HepG2 (cell line): ENCODE results near the gene DLX5. TPM values are rescaled to one million over a fixed set of nuclear protein-coding genes. Genes with fewer than 3 reads are reported as not detected.

Source experiments
- ATAC-seq: fragments of 200-7000 bp; cut with Tn5 transposase; 3 replicates; pipeline ENCODE4 v1.9.1; 2020; ENCODE audit warnings: mild to moderate bottlenecking, moderate library complexity
- BruUV-seq: library from RNA; stranded (reverse); fragments of 400-500 nt; replicated peaks from 2 replicates; lab custom pipeline; 2021; lab: Mats Ljungman, UMichigan
- CTCF ChIA-PET: fragments of 300-600 bp; formaldehyde crosslinking; extraction: SDS; loops from one replicate; lab custom pipeline; 2021; ENCODE audit warnings: low total read pairs, inconsistent platforms, low intra/inter-chr PET ratio; lab: Yijun Ruan, JAX
- POLR2A ChIA-PET: fragments of 350-600 bp; sonication (Branson Sonifier 250); formaldehyde crosslinking; loops from one replicate; lab custom pipeline; 2020; ENCODE audit warnings: antibody characterized with exemption, inconsistent platforms; lab: Yijun Ruan, JAX
- DNase-seq: peaks from one replicate; pipeline ENCODE4 v3.0.0-alpha.2; 2015; ENCODE audit warnings: low spot score
- FAIRE-seq: peaks from 3 replicates; lab custom pipeline; 2011; peaks lifted over from hg19 to GRCh38; lab: Jason Lieb, UNC
- H2AFZ ChIP-seq: one replicate; pipeline ENCODE4 v1.6.1; 2011; ENCODE audit warnings: low read length, inconsistent platforms
- H3K27ac ChIP-seq: fragments of 300-600 bp; 3 replicates; pipeline ENCODE4 v1.8.0; 2011; ENCODE audit warnings: mixed run types, mild to moderate bottlenecking, mixed read lengths, low read length, inconsistent platforms; ENCODE audit not compliant: insufficient read depth; ENCODE audit errors: extremely low read length
- H3K27me3 ChIP-seq, 2 experiments: fragments of 200-600 bp in 1 of 2; 2 replicates in 1 of 2; 3 replicates in 1 of 2; pipeline versions ENCODE4 v1.6.0 to v1.8.0; 2011; ENCODE audit warnings: low read length in 2 of 2, mild to moderate bottlenecking in 2 of 2, moderate library complexity in 2 of 2, inconsistent platforms in 1 of 2; ENCODE audit not compliant: insufficient read depth in 2 of 2, control insufficient read depth in 1 of 2
- H3K36me3 ChIP-seq, 2 experiments: fragments of 200-600 bp in 1 of 2; replicated peaks in 1 of 2; 2 replicates in 1 of 2; 3 replicates in 1 of 2; pipeline versions ENCODE4 v1.5.1 to v1.8.0; 2011; ENCODE audit warnings: low read length in 2 of 2, inconsistent platforms in 1 of 2; ENCODE audit not compliant: insufficient read depth in 2 of 2, control insufficient read depth in 1 of 2
- H3K4me1 ChIP-seq: 2 replicates; pipeline ENCODE4 v1.5.1; 2012; ENCODE audit warnings: low read length, inconsistent platforms; ENCODE audit not compliant: insufficient read depth
- H3K4me2 ChIP-seq: 2 replicates; pipeline ENCODE4 v1.6.0; 2011; ENCODE audit warnings: low read depth, low read length, inconsistent platforms
- H3K4me3 ChIP-seq, 3 experiments: fragments of 200-600 bp in 1 of 3; sonication (generic), shearing (Covaris generic) in 1 of 3; replicated peaks in 1 of 3; 2 replicates each; pipeline ENCODE4 v1.5.1; 2011 to 2016; ENCODE audit warnings: low read length in 3 of 3, inconsistent platforms in 2 of 3, low read depth in 2 of 3, mild to moderate bottlenecking in 2 of 3, control low read depth in 1 of 3, mixed read lengths in 1 of 3; ENCODE audit not compliant: insufficient read depth in 1 of 3
- H3K79me2 ChIP-seq: one replicate; pipeline ENCODE4 v1.6.1; 2011; ENCODE audit warnings: low read length, inconsistent platforms; ENCODE audit not compliant: insufficient read depth
- H3K9ac ChIP-seq: 2 replicates; pipeline ENCODE4 v1.6.0; 2011; ENCODE audit warnings: mild to moderate bottlenecking, low read depth, low read length, inconsistent platforms; ENCODE audit not compliant: insufficient read depth
- H3K9me3 ChIP-seq: 2 replicates; pipeline ENCODE4 v1.5.1; 2012; ENCODE audit warnings: mild to moderate bottlenecking, low read length
- H4K20me1 ChIP-seq: 2 replicates; pipeline ENCODE4 v1.6.0; 2011; ENCODE audit warnings: inconsistent platforms, mild to moderate bottlenecking, low read length, moderate library complexity; ENCODE audit not compliant: insufficient read depth
- ATAD3A ChIP-seq: sonication (generic); formaldehyde crosslinking; IDR thresholded peaks from 2 replicates; pipeline ENCODE4 v1.4.0; 2020; ENCODE audit warnings: missing genetic modification reagents
- CREB1 ChIP-seq, 2 experiments: fragments of 450-650 bp in 1 of 2; IDR thresholded peaks; 2 replicates each; pipeline ENCODE4 v1.6.1; 2016 to 2017; ENCODE audit warnings: control low read depth in 1 of 2, mild to moderate bottlenecking in 1 of 2, missing compliant biosample characterization in 1 of 2, missing genetic modification characterization in 1 of 2
- DDIT3 ChIP-seq: sonication (generic); formaldehyde crosslinking; IDR thresholded peaks from 2 replicates; pipeline ENCODE4 v1.4.0; 2020; ENCODE audit warnings: mild to moderate bottlenecking, missing genetic modification reagents
- MTF2 ChIP-seq: sonication (generic); formaldehyde crosslinking; IDR thresholded peaks from 2 replicates; pipeline ENCODE4 v1.5.0; 2020; ENCODE audit warnings: missing genetic modification reagents, borderline replicate concordance
- ZBTB14 ChIP-seq: sonication (generic); formaldehyde crosslinking; IDR thresholded peaks from 2 replicates; pipeline ENCODE4 v1.4.0; 2020; ENCODE audit warnings: missing genetic modification reagents
- ZMYM4 ChIP-seq: sonication (generic); formaldehyde crosslinking; IDR thresholded peaks from 2 replicates; pipeline ENCODE4 v1.8.1; 2023; ENCODE audit warnings: mild to moderate bottlenecking, missing genetic modification reagents
- ZNF512 ChIP-seq: sonication (generic); formaldehyde crosslinking; IDR thresholded peaks from 2 replicates; pipeline ENCODE4 v1.4.0; 2020; ENCODE audit warnings: mild to moderate bottlenecking, missing genetic modification reagents
- ZNF614 ChIP-seq: IDR thresholded peaks from 2 replicates; pipeline ENCODE4 v1.6.1; 2018; ENCODE audit warnings: missing biosample characterization, missing genetic modification reagents, inconsistent platforms, borderline replicate concordance
- ZNF709 ChIP-seq: sonication (generic); formaldehyde crosslinking; IDR thresholded peaks from 2 replicates; pipeline ENCODE4 v1.5.0; 2020; ENCODE audit warnings: mild to moderate bottlenecking, missing genetic modification reagents
- WGBS: methylation state at CpG from one replicate; pipeline ENCODE4 v1.1.6; 2017; ENCODE audit warnings: low lambda C conversion rate; 5-methylcytosine and 5-hydroxymethylcytosine counted together
- in situ Hi-C: cut with HindIII; loops from 2 replicates; pipeline ENCODE4 v1.10.0; 2017; ENCODE audit warnings: low pct_unique_long_range_greater_than_20kb; ENCODE audit not compliant: extremely low pct_ligation_motif_present
- intact Hi-C: fragments of 100-400 bp; cut with micrococcal nuclease; formaldehyde crosslinking; loops from one replicate; pipeline ENCODE4 v1.10.0; 2022; ENCODE audit not compliant: unreplicated experiment
- polyA plus RNA-seq, 8 experiments: library from polyadenylated mRNA; depleted of rRNA in 3 of 8; stranded (reverse) in 7 of 8; unstranded in 1 of 8; fragments of >200 nt; fragmentation: Illumina TruSeq in 4 of 8; extraction: Trizol in 4 of 8; gene quantifications; 2 replicates each; pipeline versions ENCODE4 v1.2.1 to v1.2.3, GENCODE V29; 2011 to 2016; ENCODE audit warnings: low read depth in 4 of 8, missing spikeins in 1 of 8, mixed read lengths in 1 of 8; ENCODE audit not compliant: insufficient read depth in 1 of 8
- total RNA-seq, 5 experiments: library from RNA; depleted of rRNA; stranded (reverse); fragments of >200 nt; fragmentation: Illumina TruSeq; extraction: Trizol; gene quantifications; 2 replicates each; pipeline ENCODE4 v1.2.3, GENCODE V29; 2016; ENCODE audit warnings: low read depth in 1 of 5

DLX5 gene
- total and polyA plus RNA-seq, 2 of the 13 experiments (the other 11 are each of a cell fraction or from before 2014, with no cell fraction given) = not detected

GRCh38 chr7:97009753-97010732 is 14.6 kb downstream of the DLX5 start:
- H3K9me3 ChIP-seq = no peaks in the 10 kb centered on the region
- no peak overlapping the region for H2AFZ ChIP-seq
- TF ChIP-seq ZMYM4 (CRISPR knock-in tag) (no peak), ZNF614 (CRISPR knock-in tag) (no peak), DDIT3 (CRISPR knock-in tag) (no peak), ATAD3A (CRISPR knock-in tag) (no peak), ZNF512 (no peak), ZNF709 (CRISPR knock-in tag) (no peak), ZBTB14 (CRISPR knock-in tag) (no peak), CREB1 (IDR thresholded peaks at IDR 0.05) (no peak), CREB1 (CRISPR knock-in tag; IDR thresholded peaks at IDR 0.05) (no peak), MTF2 (no peak)
- H4K20me1 ChIP-seq = no peaks in the 10 kb centered on the region
- no peak overlapping the region for H3K27ac ChIP-seq
- POLR2A ChIA-PET = no interaction called here
- no peak overlapping the region for H3K4me3 ChIP-seq
- BruUV-seq = no TSS peak
- H3K4me2 ChIP-seq = no peak overlapping the region
- H3K36me3 ChIP-seq = peaks cover 7 to 8% of the 10 kb centered on the region in 2 experiments; a peak in 4 of 5 replicates
- in situ Hi-C loops (loop anchor here (25.0 kb wide), 1 partner anchor 698 kb away; the partner anchor contains the start of gene SLC25A13), intact Hi-C loops (loop anchor here (5.0 to 10.0 kb wide), 4 partner anchors 205 to 933 kb away; partner anchors contain the start of gene SLC25A13)
- peaks cover 32% of the 10 kb centered on the region for H3K4me1 ChIP-seq
- ATAC-seq (no peak), DNase-seq (no peak), FAIRE-seq (no peak)
- no peak overlapping the region for H3K9ac ChIP-seq
- CTCF ChIA-PET = no interaction called here
- no peaks in the 10 kb centered on the region; a peak in 1 of 5 replicates for H3K27me3 ChIP-seq
- H3K79me2 ChIP-seq = peaks cover 6% of the 10 kb centered on the region
- WGBS = 97% methylated on average over 18 of the region's 18 CpGs
